Neuronal stem cell (in vitro differentiated cells): Measurements from ENCODE around the gene SLC35G6. TPM values are rescaled to one million over a fixed set of nuclear protein-coding genes. Genes with fewer than 3 reads are reported as not detected.
"Not testable (repeated sequence)": the region's sequence is repeated elsewhere in the genome, so short reads cannot be mapped to it uniquely, and the experiment has no call there.

Experiments
- DNase-seq: peaks from one replicate; pipeline ENCODE4 v3.0.0-alpha.2; 2013; ENCODE audit warnings: low spot score
- H2AFZ ChIP-seq: one replicate; pipeline ENCODE4 v1.6.1; 2013; ENCODE audit warnings: mild to moderate bottlenecking, low read length, inconsistent platforms
- H2AK5ac ChIP-seq: 2 replicates; pipeline ENCODE4 v1.6.1; 2013; ENCODE audit warnings: low read depth, mild to moderate bottlenecking, inconsistent platforms, low read length, moderate library complexity, mixed read lengths
- H2BK120ac ChIP-seq: 2 replicates; pipeline ENCODE4 v1.6.1; 2013; ENCODE audit warnings: low read depth, mild to moderate bottlenecking, inconsistent platforms, low read length, moderate library complexity, mixed read lengths
- H2BK12ac ChIP-seq: one replicate; pipeline ENCODE4 v1.6.1; 2013; ENCODE audit warnings: low read length, inconsistent platforms
- H2BK15ac ChIP-seq: 2 replicates; pipeline ENCODE4 v1.6.1; 2013; ENCODE audit warnings: mild to moderate bottlenecking, low read length, inconsistent platforms, mixed read lengths
- H2BK5ac ChIP-seq: one replicate; pipeline ENCODE4 v1.6.1; 2013; ENCODE audit warnings: inconsistent platforms, mild to moderate bottlenecking, low read length, moderate library complexity
- H3K14ac ChIP-seq: one replicate; pipeline ENCODE4 v1.6.1; 2013; ENCODE audit warnings: low read length, inconsistent platforms
- H3K18ac ChIP-seq: 2 replicates; pipeline ENCODE4 v1.6.1; 2013; ENCODE audit warnings: low read length, inconsistent platforms
- H3K23ac ChIP-seq: 2 replicates; pipeline ENCODE4 v1.6.1; 2013; ENCODE audit warnings: low read depth, mild to moderate bottlenecking, mixed read lengths, low read length, inconsistent platforms; ENCODE audit not compliant: poor library complexity
- H3K27ac ChIP-seq: replicated peaks from 3 replicates; pipeline ENCODE4 v1.5.1; 2013; ENCODE audit warnings: low read length, inconsistent platforms
- H3K27me3 ChIP-seq, 3 experiments: 2 replicates each; pipeline ENCODE4 v1.6.1; 2013; ENCODE audit warnings: low read length in 3 of 3, mild to moderate bottlenecking in 2 of 3, inconsistent platforms in 1 of 3, low read depth in 1 of 3, mixed read lengths in 1 of 3, moderate library complexity in 1 of 3; ENCODE audit not compliant: control insufficient read depth in 3 of 3, insufficient read depth in 3 of 3
- H3K36me3 ChIP-seq, 2 donors: replicated peaks in 1 of 2; 2 replicates each; pipeline ENCODE4 v1.6.1; 2013; ENCODE audit warnings: low read length in 2 of 2; ENCODE audit not compliant: control insufficient read depth in 2 of 2, insufficient read depth in 2 of 2
- H3K4ac ChIP-seq: 2 replicates; pipeline ENCODE4 v1.6.1; 2013; ENCODE audit warnings: inconsistent platforms, mild to moderate bottlenecking, low read length, moderate library complexity
- H3K4me1 ChIP-seq, 2 donors: 1 replicate in 1 of 2; 2 replicates in 1 of 2; pipeline ENCODE4 v1.6.1; 2013; ENCODE audit warnings: low read length in 2 of 2, low read depth in 1 of 2; ENCODE audit not compliant: control insufficient read depth in 2 of 2, insufficient read depth in 1 of 2
- H3K4me2 ChIP-seq: one replicate; pipeline ENCODE4 v1.6.1; 2013; ENCODE audit warnings: mild to moderate bottlenecking, low read length, inconsistent platforms; ENCODE audit not compliant: insufficient read depth, poor library complexity, severe bottlenecking
- H3K4me3 ChIP-seq, 2 donors: 2 replicates each; pipeline ENCODE4 v1.5.1; 2013; ENCODE audit warnings: low read length in 2 of 2, mild to moderate bottlenecking in 2 of 2, inconsistent platforms in 1 of 2, moderate library complexity in 1 of 2
- H3K79me1 ChIP-seq: one replicate; pipeline ENCODE4 v1.6.1; 2013; ENCODE audit warnings: low read depth, mild to moderate bottlenecking, inconsistent platforms, low read length, moderate library complexity
- H3K9ac ChIP-seq: one replicate; pipeline ENCODE4 v1.6.1; 2013; ENCODE audit warnings: mild to moderate bottlenecking, low read depth, low read length, inconsistent platforms; ENCODE audit not compliant: poor library complexity
- H3K9me3 ChIP-seq, 2 donors: replicated peaks in 1 of 2; 2 replicates each; pipeline versions ENCODE3 to v1.6.1; 2013; ENCODE audit warnings: low read length in 2 of 2, mild to moderate bottlenecking in 2 of 2, inconsistent platforms in 1 of 2, low read depth in 1 of 2, mixed read lengths in 1 of 2, moderate library complexity in 1 of 2; ENCODE audit not compliant: control insufficient read depth in 2 of 2, insufficient read depth in 1 of 2
- H4K8ac ChIP-seq: one replicate; pipeline ENCODE4 v1.6.1; 2013; ENCODE audit warnings: low read depth, mild to moderate bottlenecking, inconsistent platforms, low read length, moderate library complexity
- H4K91ac ChIP-seq: one replicate; pipeline ENCODE4 v1.6.1; 2013; ENCODE audit warnings: low read length, low read depth, mild to moderate bottlenecking, inconsistent platforms; ENCODE audit not compliant: poor library complexity
- WGBS, 2 donors: extraction: QIAGEN DNeasy Blood & Tissue Kit; methylation state at CpG; one replicate each; pipeline ENCODE4 v1.1.7; 2013; ENCODE audit warnings: missing lambda C conversion rate in 2 of 2, mixed read lengths in 1 of 2; ENCODE audit not compliant: insufficient read length in 2 of 2, insufficient replicate concordance in 1 of 2; ENCODE audit errors: extremely low coverage in 2 of 2; 5-methylcytosine and 5-hydroxymethylcytosine counted together
- polyA plus RNA-seq, 2 experiments: library from polyadenylated mRNA; stranded (reverse); fragments of 200-250 nt; gene quantifications; one replicate each; pipeline ENCODE4 v1.2.3, GENCODE V29; 2013

SLC35G6 gene
- 0.03 TPM for polyA plus RNA-seq (2013, experiment 1 of 2)
- polyA plus RNA-seq (2013, experiment 2 of 2) = not detected

DNA sequence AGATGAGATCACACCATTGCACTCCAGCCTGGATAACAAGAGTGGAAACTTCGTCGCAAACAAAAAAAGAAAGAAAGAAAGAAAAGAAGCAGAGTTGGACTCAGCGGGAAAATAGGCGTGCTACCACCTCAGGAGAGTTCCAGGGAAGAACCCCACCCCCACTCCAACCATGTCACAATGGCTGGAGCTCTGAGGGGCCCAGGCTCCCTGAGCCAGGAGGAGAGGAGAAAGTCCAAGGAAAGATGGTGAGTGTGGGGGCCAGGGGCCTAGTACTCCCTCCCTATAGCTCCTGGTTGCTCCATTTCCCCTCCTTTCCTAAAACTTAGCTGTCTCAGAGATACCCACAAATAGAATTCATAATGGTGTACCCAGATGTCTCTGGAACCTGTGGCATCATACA, at the start of gene SLC35G6:
Gene SLC35G6, plus strand, starts transcription at position 172 of the 400 bp plus-strand sequence. Its CDS starts 71 bp downstream, at position 243.
- H2BK5ac ChIP-seq = peak within 1 kb of the TSS; percentile 43
- not testable (repeated sequence) for H4K8ac ChIP-seq, DNase-seq, H3K79me1 ChIP-seq, H2BK120ac ChIP-seq, H3K9ac ChIP-seq, H2BK12ac ChIP-seq, H4K91ac ChIP-seq, H3K36me3 ChIP-seq, H3K18ac ChIP-seq, H3K27me3 ChIP-seq, H3K9me3 ChIP-seq, H3K27ac ChIP-seq, H3K14ac ChIP-seq
- peak within 1 kb of the TSS; percentile 88 for H2AFZ ChIP-seq
- H3K4ac ChIP-seq = peak within 1 kb of the TSS; percentile 46
- H3K4me3 ChIP-seq = peak within 1 kb of the TSS in 1 of 2 donors; percentile 92
- H3K23ac ChIP-seq = peak within 1 kb of the TSS; percentile 25
- H2AK5ac ChIP-seq = peak within 1 kb of the TSS; percentile 60
- no CpG with 5 or more reads among the region's 4 CpGs for WGBS, 2 donors
- peak within 1 kb of the TSS; percentile 40 for H2BK15ac ChIP-seq
- H3K4me1 ChIP-seq = peaks cover 28 to 34% of the 10 kb centered on the region in 2 donors
- H3K4me2 ChIP-seq = peak within 1 kb of the TSS; percentile 77

DNA sequence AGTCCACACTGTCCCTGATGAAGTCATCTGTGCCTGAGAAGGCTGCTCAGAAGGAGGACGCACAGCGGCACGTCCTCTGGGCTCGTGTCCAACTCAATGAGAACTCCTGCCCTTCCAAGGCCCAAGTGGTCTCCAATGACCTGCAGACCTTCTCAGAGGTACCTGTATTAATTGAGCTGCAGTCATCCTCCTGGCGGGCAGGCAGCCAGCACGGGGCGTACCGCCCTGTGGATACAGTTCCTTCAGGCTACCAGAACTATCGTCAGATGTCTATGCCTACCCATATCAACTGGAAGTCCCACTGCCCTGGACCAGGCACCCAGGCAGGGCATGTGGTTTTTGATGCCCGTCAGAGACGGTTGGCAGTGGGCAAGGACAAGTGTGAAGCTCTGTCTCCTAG, 49.0 kb upstream of the SLC35G6 start:
- peaks cover 5 to 11% of the 10 kb centered on the region in 2 donors for H3K4me1 ChIP-seq
- H2AK5ac ChIP-seq = no peak overlapping the region
- no peak overlapping the region for H3K4ac ChIP-seq
- no peak overlapping the region for H2AFZ ChIP-seq
- no peak overlapping the region for H2BK12ac ChIP-seq
- peaks cover 9 to 19% (median 16%) of the 10 kb centered on the region in 3 experiments for H3K27me3 ChIP-seq
- H2BK15ac ChIP-seq = peak overlapping the region; percentile 62
- H4K91ac ChIP-seq = no peak overlapping the region
- H3K18ac ChIP-seq = no peak overlapping the region
- no peak overlapping the region for H2BK5ac ChIP-seq
- no peak overlapping the region for H3K14ac ChIP-seq
- peaks cover 0 to 4% of the 10 kb centered on the region in 2 donors for H3K9me3 ChIP-seq
- no peak overlapping the region for H3K9ac ChIP-seq
- no peak overlapping the region for H3K23ac ChIP-seq
- no CpG with 5 or more reads among the region's 11 CpGs for WGBS, 2 donors
- H3K79me1 ChIP-seq = no peaks in the 10 kb centered on the region
- no peaks in the 10 kb centered on the region for H3K36me3 ChIP-seq
- H3K27ac ChIP-seq = no peak overlapping the region
- H4K8ac ChIP-seq = no peak overlapping the region
- no peak overlapping the region for H2BK120ac ChIP-seq
- no peak for DNase-seq
- H3K4me3 ChIP-seq = peak overlapping the region in 1 of 2 donors; percentile 3
- H3K4me2 ChIP-seq = no peak overlapping the region

DNA sequence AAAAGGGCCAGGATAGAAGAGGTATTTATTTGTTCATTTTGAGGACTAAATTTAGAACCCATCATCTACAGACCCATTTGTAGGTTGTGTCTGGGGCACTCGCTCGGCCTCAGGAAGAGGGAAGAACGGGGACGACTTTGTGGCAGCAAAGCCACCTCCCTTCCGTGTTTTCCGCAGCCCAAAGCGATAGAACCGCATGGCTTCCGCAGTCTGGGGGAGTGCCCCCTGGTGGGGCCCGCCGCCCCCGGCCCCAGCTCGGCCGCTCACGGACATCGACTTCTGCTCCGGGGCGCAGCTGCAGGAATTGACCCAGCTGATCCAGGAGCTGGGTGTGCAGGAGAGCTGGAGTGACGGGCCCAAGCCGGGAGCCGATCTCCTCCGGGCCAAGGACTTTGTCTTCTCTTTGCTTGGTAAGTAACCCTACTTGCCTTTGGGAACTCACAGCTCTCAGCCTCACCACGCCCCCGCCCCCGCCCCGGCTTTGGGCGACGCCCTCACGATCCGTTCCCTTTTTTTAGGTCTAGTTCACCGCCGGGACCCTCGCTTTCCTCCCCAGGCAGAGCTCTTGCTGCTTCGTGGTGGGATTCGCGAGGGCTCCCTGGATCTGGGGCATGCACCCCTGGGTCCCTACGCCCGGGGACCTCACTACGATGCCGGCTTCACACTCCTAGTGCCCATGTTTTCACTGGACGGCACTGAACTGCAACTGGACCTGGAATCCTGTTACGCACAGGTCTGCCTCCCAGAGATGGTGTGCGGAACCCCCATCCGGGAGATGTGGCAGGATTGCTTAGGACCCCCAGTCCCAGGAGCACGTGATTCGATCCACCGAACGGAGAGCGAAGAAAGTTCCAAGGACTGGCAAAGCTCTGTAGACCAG, 45.3 kb upstream of the SLC35G6 start:
- peaks cover 0 to 4% of the 10 kb centered on the region in 2 donors for H3K9me3 ChIP-seq
- no peaks in the 10 kb centered on the region for H3K36me3 ChIP-seq
- no peak overlapping the region for H4K8ac ChIP-seq
- peaks cover 23 to 24% of the 10 kb centered on the region in 2 donors for H3K4me1 ChIP-seq
- peak overlapping the region; percentile 3 for H3K14ac ChIP-seq
- peak overlapping the region; percentile 38 for H3K18ac ChIP-seq
- peak; percentile 31 for DNase-seq
- H3K9ac ChIP-seq = no peak overlapping the region
- no CpG with 5 or more reads among the region's 49 CpGs for WGBS, 2 donors
- no peak overlapping the region for H3K23ac ChIP-seq
- H3K27me3 ChIP-seq = peaks cover 29 to 45% (median 38%) of the 10 kb centered on the region in 3 experiments
- peak overlapping the region; percentile 45 to 59 for H3K4me3 ChIP-seq
- H2BK5ac ChIP-seq = no peak overlapping the region
- peak overlapping the region; percentile 95 for H3K4me2 ChIP-seq
- peak overlapping the region; percentile 14 for H2AK5ac ChIP-seq
- H2BK12ac ChIP-seq = no peak overlapping the region
- peak overlapping the region; percentile 96 for H2AFZ ChIP-seq
- no peak overlapping the region for H2BK120ac ChIP-seq
- no peak overlapping the region for H3K4ac ChIP-seq
- H3K79me1 ChIP-seq = no peaks in the 10 kb centered on the region
- H3K27ac ChIP-seq = no peak overlapping the region
- peak overlapping the region; percentile 5 for H2BK15ac ChIP-seq
- no peak overlapping the region for H4K91ac ChIP-seq
